ENCODE measurements around the gene S100A9.

The S100A9 gene

DNA sequence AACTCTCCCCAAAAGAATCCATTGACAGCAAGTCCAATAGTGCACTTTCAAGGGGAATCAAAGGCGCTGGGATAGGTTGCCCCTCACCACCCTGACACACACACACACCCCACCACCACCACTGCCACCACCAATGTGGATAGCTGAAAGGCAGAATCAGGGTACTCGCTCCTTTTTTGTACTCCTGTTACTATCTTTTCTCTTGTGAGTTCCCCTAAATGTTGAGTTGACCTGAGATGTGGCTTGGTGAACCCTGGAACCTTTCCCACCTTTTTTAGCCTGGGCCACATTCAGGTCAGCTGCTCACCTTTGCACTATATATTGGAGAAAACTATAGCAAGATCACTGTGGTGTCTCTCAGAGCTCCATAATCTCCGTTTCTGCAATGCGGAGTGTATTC is 29.3 kb downstream of the S100A9 start:
- TF ChIP-seq CTCF (IDR thresholded peaks at IDR 0.05; ENCODE audit: low read depth, low read length), result no peak
- H3K4me3 ChIP-seq (ENCODE audit: low read depth, low read length), result no peak overlapping the region

DNA sequence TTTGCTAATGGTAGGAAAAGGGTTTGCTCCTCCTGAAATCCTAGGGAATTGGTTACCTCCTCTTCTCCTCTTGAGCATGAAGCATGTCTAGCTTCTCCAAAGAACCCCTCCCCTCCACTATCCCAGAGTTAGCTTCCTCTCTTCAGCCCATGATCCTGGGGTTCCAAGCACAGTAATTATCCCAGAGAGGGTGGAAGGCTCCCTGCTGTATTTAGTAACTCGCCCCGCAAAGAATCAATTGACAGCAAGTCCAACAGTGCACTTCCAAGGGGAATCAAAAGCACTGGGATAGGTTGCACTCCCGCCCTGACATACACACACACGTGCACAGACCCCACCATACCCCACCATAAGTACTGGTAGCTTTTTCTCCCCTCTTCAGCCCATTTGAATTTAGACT is 30.1 kb downstream of the S100A9 start:
- no peak for TF ChIP-seq CTCF (IDR thresholded peaks at IDR 0.05; ENCODE audit: low read depth, low read length)
- H3K4me3 ChIP-seq (ENCODE audit: low read depth, low read length), result no peak overlapping the region

GRCh38 chr1:153389401-153389800 is 31.7 kb downstream of the S100A9 start:
- H3K4me3 ChIP-seq (ENCODE audit: low read depth, low read length), result no peak overlapping the region
- TF ChIP-seq CTCF (IDR thresholded peaks at IDR 0.05; ENCODE audit: low read depth, low read length), result no peak

GRCh38 chr1:153389973-153390879 is 32.6 kb downstream of the S100A9 start:
- no peak for TF ChIP-seq CTCF (IDR thresholded peaks at IDR 0.05; ENCODE audit: low read depth, low read length)
- no peak overlapping the region for H3K4me3 ChIP-seq (ENCODE audit: low read depth, low read length)

DNA sequence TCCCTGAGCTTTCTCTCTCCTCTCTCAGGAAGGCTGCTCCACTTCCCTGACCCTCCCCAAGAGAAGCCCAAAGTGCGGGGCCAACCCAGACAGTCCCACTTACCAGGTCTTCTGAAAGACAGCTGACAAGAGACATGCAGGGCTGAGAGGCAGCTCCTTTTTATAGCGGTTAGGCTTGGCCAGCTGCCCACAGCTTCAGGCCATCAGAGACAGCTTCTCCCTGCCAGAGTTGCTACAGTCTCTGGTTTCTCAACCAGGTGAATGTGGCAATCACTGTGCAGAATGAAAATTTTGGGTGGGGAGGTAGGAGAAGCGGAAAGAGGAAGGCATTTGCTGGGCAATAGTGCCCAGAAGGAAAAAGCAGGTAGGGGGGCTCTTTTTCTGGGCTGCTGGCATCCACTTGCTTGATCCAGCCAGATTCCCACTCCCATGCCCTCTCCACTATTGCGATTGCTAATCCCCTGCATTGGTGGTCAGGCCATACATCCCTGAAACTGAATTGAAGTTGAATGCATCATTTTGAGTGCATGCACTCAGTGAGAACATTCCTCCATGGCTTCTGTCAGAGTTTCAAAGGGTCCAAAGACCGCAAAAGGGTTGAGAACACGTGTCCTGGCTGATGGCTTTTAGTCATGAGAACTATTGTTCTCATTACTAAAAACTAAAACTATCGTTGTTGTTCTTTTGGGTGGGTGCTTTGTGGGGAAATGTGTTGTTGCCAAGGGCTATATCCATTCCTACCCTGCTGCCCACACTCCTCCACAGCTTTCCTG is 33.5 kb downstream of the S100A9 start, which contains the start of gene S100A8:
Gene S100A8 (minus strand): TSS at position 136 of the 773 bp plus-strand sequence. CDS start 538 bp downstream, outside the sequence.
- no peak within 1 kb of the TSS for H3K4me3 ChIP-seq (ENCODE audit: low read depth, low read length)
- TF ChIP-seq CTCF (IDR thresholded peaks at IDR 0.05; ENCODE audit: low read depth, low read length), result no peak

DNA sequence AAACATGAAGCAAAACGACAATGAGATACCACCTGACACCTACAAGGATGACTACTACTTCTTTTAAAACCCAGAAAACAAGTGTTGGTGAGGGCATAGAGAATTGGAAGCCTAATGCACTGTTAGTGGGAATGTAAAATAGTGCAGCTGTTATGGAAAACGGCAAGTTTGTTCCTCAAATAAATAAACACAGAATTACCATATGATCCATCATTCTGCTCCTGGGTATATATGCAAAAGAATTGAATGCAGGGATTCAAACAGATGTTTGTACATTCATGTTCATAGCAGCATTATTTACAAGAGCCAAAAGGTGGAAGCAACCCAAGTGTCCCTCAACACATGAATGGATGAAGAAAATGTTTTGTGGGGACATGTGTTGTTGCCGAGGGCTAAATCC is 34.6 kb downstream of the S100A9 start:
- TF ChIP-seq CTCF (IDR thresholded peaks at IDR 0.05; ENCODE audit: low read depth, low read length), result no peak
- H3K4me3 ChIP-seq (ENCODE audit: low read depth, low read length), result no peak overlapping the region

DNA sequence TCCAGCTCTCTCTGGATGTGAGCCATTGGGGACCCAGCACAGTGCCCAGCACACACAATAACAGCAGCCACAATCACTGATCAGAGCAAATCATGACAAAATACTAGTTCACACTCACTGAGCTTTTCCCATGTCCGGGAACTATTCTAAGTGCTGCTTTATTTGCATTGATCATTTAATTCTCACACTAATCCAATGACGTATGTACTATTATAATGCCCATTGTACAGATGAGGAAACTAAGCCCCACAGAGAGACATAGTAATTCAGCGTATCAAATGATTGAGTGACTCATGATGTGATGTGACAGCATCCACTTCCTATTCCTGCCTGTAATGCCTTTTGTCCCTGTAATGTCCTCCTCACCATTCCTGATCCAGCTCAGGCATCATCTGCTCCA is 35.2 kb downstream of the S100A9 start:
- no peak for TF ChIP-seq CTCF (IDR thresholded peaks at IDR 0.05; ENCODE audit: low read depth, low read length)
- H3K4me3 ChIP-seq (ENCODE audit: low read depth, low read length), result no peak overlapping the region
